ENCODE measurements around the gene ADCK1.
"Not testable (repeated sequence)": the region's sequence is repeated elsewhere in the genome, so short reads cannot be mapped to it uniquely, and the experiment has no call there.

Gene ADCK1

GRCh38 chr14:77924141-77924948 lies 124.4 kb downstream of the ADCK1 start:
- no peak for DNase-seq (ENCODE audit: extremely low read depth in 1 of 2, low read depth in 1 of 2)

- DNase-seq (ENCODE audit: extremely low read depth in 1 of 2, low read depth in 1 of 2) = no peak
Measured at GRCh38 chr14:77926942-77927341, 127.0 kb downstream of the ADCK1 start.

GRCh38 chr14:77931441-77931840 lies 131.5 kb downstream of the ADCK1 start:
- no peak for DNase-seq (ENCODE audit: extremely low read depth in 1 of 2, low read depth in 1 of 2)

GRCh38 chr14:77936138-77936639 lies 136.3 kb downstream of the ADCK1 start:
- no peak for DNase-seq (ENCODE audit: extremely low read depth in 1 of 2, low read depth in 1 of 2)

GRCh38 chr14:77947372-77947771 lies 147.5 kb downstream of the ADCK1 start:
- no peak for DNase-seq (ENCODE audit: extremely low read depth in 1 of 2, low read depth in 1 of 2)

GRCh38 chr14:77950371-77951063 lies 150.6 kb downstream of the ADCK1 start:
- DNase-seq (ENCODE audit: extremely low read depth in 1 of 2, low read depth in 1 of 2) = no peak

- DNase-seq (ENCODE audit: extremely low read depth in 1 of 2, low read depth in 1 of 2) = no peak
Measured at GRCh38 chr14:77955816-77956484, 156.0 kb downstream of the ADCK1 start.

- not testable (repeated sequence) for DNase-seq (ENCODE audit: extremely low read depth in 1 of 2, low read depth in 1 of 2)
Measured at GRCh38 chr14:77959686-77960085, 159.8 kb downstream of the ADCK1 start.

GRCh38 chr14:77961847-77962580 lies 162.1 kb downstream of the ADCK1 start:
- no peak for DNase-seq (ENCODE audit: extremely low read depth in 1 of 2, low read depth in 1 of 2)

- no peak for DNase-seq (ENCODE audit: extremely low read depth in 1 of 2, low read depth in 1 of 2)
Measured at GRCh38 chr14:77962731-77963520, 163.0 kb downstream of the ADCK1 start.

- no peak for DNase-seq (ENCODE audit: extremely low read depth in 1 of 2, low read depth in 1 of 2)
Measured at GRCh38 chr14:77964586-77964985, 164.7 kb downstream of the ADCK1 start.

- no peak for DNase-seq (ENCODE audit: extremely low read depth in 1 of 2, low read depth in 1 of 2)
Measured at GRCh38 chr14:77965050-77965449, 165.1 kb downstream of the ADCK1 start.

GRCh38 chr14:77965919-77966435 lies 166.1 kb downstream of the ADCK1 start:
- no peak for DNase-seq (ENCODE audit: extremely low read depth in 1 of 2, low read depth in 1 of 2)

GRCh38 chr14:77967110-77967509 lies 167.2 kb downstream of the ADCK1 start:
- DNase-seq (ENCODE audit: extremely low read depth in 1 of 2, low read depth in 1 of 2) = no peak

GRCh38 chr14:77970646-77971045 lies 170.7 kb downstream of the ADCK1 start:
- DNase-seq (ENCODE audit: extremely low read depth in 1 of 2, low read depth in 1 of 2) = no peak

- no peak for DNase-seq (ENCODE audit: extremely low read depth in 1 of 2, low read depth in 1 of 2)
Measured at GRCh38 chr14:77973246-77973645, 173.3 kb downstream of the ADCK1 start.

- no peak for DNase-seq (ENCODE audit: extremely low read depth in 1 of 2, low read depth in 1 of 2)
Measured at GRCh38 chr14:77976591-77976990, 176.7 kb downstream of the ADCK1 start.

- no peak for DNase-seq (ENCODE audit: extremely low read depth in 1 of 2, low read depth in 1 of 2)
Measured at GRCh38 chr14:77979171-77979570, 179.3 kb downstream of the ADCK1 start.

GRCh38 chr14:77979666-77980351 lies 179.9 kb downstream of the ADCK1 start:
- no peak for DNase-seq (ENCODE audit: extremely low read depth in 1 of 2, low read depth in 1 of 2)

All from activated CD8-positive, alpha-beta memory T cell treated with anti-CD3 and anti-CD28 coated beads for 1 hour (primary cell).